ENCODE data around the gene HBD.
"Not testable (repeated sequence)": the region's sequence is repeated elsewhere in the genome, so short reads cannot be mapped to it uniquely, and the experiment has no call there.

The HBD gene

DNA sequence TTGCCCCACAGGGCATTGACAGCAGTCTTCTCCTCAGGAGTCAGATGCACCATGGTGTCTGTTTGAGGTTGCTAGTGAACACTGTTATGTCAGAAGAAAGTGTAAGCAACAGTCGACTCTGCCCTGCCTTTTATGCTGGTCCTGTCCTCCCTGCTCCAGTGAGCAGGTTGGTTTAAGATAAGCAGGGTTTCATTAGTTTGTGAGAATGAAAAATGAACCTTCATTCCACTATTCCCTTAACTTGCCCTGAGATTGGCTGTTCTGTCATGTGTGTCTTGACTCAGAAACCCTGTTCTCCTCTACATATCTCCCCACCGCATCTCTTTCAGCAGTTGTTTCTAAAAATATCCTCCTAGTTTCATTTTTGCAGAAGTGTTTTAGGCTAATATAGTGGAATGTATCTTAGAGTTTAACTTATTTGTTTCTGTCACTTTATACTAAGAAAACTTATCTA is at the start of gene HBD:
Gene HBD, minus strand, starts transcription at position 103 of the 454 bp plus-strand sequence. Its CDS starts 50 bp downstream, at position 53.
- DNase-seq (ENCODE audit: low read depth in 2 of 3, low spot score in 2 of 3) = no peak

- DNase-seq (ENCODE audit: low read depth in 2 of 3, low spot score in 2 of 3) = no peak
Measured at GRCh38 chr11:5283882-5284281, 49.6 kb upstream of the HBD start.

DNA sequence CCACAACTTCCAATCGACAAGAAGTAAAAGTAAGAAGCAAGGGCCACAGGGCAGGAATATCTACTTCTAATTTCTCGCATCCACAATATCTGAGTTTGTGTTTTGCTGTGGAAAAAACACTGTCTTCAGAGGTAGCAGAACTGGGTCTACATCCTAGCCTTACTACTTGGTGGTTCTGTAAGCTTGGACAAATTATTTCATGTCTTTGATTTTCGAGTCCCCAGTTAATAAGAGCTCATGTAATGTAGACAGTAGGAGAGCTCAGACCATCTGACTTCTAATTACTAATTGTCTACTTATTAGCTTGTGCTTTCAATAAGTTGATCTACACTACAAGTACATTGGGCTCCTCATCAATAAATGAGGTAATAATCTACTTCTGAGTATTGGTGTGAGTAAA is 48.8 kb upstream of the HBD start:
- no peak for DNase-seq (ENCODE audit: low read depth in 2 of 3, low spot score in 2 of 3)

GRCh38 chr11:5282628-5283027 is 48.3 kb upstream of the HBD start:
- no peak for DNase-seq (ENCODE audit: low read depth in 2 of 3, low spot score in 2 of 3)

- no peak for DNase-seq (ENCODE audit: low read depth in 2 of 3, low spot score in 2 of 3)
Measured at GRCh38 chr11:5281596-5281995, 47.3 kb upstream of the HBD start.

- DNase-seq (ENCODE audit: low read depth in 2 of 3, low spot score in 2 of 3) = peak in 1 of 3 experiments; percentile 0
Measured at GRCh38 chr11:5280582-5281102, 46.4 kb upstream of the HBD start.

DNA sequence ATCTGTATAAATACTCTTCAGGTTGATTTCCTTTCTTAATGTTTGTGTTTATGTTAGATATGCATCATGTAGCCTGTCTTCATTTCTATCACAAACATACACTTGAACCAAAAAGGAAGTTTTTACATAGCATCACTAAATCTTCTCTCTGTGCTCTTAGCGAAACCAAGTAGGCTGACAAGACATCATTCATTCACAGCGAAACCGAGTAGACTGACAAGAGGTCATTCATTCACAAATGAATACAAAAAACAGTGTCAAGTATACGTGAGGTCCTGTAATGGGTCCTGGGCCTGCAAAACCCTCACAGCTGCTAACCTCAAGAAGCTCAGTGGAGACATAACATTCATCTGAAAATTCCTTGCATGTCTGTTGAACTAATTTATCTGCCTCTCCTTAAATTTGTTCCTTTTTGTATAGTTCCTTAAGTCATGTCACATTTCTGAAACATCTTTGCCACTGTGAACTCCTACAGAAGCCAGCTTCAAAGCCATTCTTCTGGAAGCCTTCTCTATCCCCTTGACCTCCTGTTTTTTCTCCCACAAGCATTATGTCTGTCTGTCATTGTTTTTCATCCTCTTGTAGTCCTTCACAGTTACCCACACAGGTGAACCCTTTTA is 45.3 kb upstream of the HBD start:
- DNase-seq (ENCODE audit: low read depth in 2 of 3, low spot score in 2 of 3) = no peak

GRCh38 chr11:5277807-5278382 is 43.6 kb upstream of the HBD start:
- DNase-seq (ENCODE audit: low read depth in 2 of 3, low spot score in 2 of 3) = no peak

- no peak for DNase-seq (ENCODE audit: low read depth in 2 of 3, low spot score in 2 of 3)
Measured at GRCh38 chr11:5276697-5277096, 42.4 kb upstream of the HBD start.

- DNase-seq (ENCODE audit: low read depth in 2 of 3, low spot score in 2 of 3) = no peak
Measured at GRCh38 chr11:5275369-5276110, 41.3 kb upstream of the HBD start.

- no peak for DNase-seq (ENCODE audit: low read depth in 2 of 3, low spot score in 2 of 3)
Measured at GRCh38 chr11:5274395-5274794, 40.1 kb upstream of the HBD start.

DNA sequence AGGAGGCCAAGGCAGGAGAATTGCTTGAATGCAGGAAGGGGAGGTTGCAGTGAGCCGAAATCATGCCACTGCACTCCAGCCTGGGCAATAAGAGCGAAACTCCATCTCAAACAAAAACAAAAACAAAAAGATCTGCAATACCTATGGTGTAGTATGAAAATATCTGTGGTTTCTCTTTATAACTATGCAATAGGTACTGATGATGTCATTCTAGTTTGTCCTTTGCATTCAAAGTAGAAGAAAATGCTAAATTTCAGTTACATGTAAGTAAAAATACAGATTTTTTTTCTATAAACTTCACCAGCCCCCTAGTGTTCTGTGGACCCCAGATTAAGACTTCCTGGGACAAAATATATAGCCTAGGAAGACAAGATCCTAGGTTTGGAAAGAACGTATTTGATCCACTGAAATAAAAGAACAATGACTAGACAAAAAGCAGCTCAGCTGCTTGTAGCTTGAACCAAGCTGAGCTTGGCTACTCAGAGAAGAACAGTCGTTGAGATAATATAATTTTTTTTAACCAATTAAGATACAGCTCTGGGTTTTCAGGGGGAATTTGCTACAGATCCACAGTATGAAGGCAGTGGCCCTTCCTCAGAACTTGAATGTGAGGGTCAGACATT is 38.2 kb upstream of the HBD start:
- DNase-seq (ENCODE audit: low read depth in 2 of 3, low spot score in 2 of 3) = no peak

DNA sequence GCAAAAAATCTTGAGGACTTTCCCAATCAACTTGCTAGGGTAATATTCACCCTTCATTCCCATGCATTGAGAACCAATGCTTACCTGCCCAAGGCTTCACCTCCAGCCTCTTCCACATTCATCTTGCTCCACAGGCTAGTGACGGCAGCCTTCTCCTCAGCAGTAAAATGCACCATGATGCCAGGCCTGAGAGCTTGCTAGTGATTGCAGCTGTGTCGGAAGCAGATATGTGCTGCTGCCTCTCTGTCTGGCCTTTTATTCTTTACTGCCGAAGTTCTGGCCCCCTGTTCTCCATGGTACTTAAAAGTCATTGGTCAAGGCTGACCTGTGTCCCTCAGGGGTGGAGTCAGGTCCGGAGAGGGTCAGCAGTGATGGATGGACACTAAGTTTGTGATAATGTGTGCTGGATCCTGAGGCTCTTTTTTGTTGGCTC is 35.4 kb upstream of the HBD start, which contains the start of gene HBE1:
Gene HBE1, minus strand, starts transcription at position 231 of the 433 bp plus-strand sequence. Its CDS starts 55 bp downstream, at position 176.
- DNase-seq (ENCODE audit: low read depth in 2 of 3, low spot score in 2 of 3) = no peak

GRCh38 chr11:5267033-5267563 is 32.8 kb upstream of the HBD start:
- DNase-seq (ENCODE audit: low read depth in 2 of 3, low spot score in 2 of 3) = no peak

DNA sequence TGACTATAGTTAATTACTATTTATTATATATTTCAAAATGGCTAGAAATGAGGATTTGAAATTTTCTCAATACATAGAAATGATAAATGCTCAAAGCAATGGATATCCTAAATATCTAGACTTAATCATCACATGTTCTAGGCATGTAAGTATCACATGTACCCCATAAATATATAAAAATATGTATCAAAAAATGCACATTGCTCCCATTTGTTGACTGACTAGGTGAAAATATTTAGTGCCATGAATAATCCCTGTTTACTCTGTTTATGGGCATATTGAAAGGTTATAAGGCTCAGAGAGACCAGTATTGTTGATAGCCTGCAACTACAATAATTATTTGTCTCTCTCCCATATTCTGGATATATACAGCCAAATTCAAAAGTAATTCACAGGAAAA is 32.3 kb upstream of the HBD start:
- no peak for DNase-seq (ENCODE audit: low read depth in 2 of 3, low spot score in 2 of 3)

DNA sequence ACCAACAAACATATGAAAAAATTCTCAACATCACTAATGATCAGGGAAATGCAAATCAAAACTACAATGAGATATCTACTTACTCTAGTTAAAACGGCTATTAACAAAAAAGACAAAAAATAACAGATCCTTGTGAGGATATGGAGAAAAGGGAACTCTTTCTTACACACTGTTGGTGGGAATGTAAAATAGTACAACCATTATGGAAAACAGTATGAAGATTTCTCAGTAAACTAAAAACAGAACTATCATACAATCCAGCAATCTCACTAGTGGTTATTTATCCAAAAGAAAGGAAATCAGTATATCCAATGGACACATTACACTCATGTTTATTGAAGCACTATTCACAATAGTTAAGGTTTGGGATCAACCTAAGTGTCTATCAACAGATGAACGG is 31.5 kb upstream of the HBD start:
- no peak for DNase-seq (ENCODE audit: low read depth in 2 of 3, low spot score in 2 of 3)

- DNase-seq (ENCODE audit: low read depth in 2 of 3, low spot score in 2 of 3) = no peak
Measured at GRCh38 chr11:5258543-5259262, 24.4 kb upstream of the HBD start.

DNA sequence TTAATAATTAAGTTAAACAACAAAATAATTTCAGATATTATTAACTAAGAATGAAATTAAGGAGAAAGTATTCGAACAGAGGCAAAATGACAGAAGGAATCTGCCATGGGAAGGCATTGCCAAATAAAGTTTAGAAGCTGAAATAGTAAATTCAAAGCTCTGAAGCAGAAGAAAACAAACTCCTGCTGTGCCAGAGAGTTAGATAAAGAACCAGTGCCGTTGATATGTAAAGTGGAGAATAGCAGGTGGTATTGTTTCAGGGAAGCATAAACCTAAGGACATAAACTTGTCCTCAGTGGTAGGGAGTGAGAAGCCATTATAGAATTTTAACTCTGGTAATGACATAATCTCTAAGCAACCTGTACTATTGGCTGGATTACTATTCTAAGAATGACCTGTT is 23.0 kb upstream of the HBD start:
- no peak for DNase-seq (ENCODE audit: low read depth in 2 of 3, low spot score in 2 of 3)

DNA sequence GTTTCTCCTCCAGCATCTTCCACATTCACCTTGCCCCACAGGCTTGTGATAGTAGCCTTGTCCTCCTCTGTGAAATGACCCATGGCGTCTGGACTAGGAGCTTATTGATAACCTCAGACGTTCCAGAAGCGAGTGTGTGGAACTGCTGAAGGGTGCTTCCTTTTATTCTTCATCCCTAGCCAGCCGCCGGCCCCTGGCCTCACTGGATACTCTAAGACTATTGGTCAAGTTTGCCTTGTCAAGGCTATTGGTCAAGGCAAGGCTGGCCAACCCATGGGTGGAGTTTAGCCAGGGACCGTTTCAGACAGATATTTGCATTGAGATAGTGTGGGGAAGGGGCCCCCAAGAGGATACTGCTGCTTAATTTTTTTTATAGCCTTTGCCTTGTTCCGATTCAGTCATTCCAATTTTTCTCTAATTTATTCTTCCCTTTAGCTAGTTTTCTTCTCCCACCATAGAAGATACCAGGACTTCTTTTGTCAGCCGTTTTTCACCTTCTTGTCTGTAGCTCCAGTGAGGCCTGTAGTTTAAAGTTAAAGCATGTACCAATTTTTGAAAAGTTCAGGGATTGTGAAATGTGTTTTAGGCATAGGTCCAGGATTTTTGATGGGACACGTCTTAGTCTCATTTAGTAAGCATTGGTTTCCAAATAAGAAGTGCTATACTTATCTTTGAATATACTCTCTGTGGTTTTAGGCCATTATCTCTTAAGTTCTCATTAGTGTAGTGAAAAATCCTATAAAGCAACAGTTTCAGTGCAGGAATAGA is 20.5 kb upstream of the HBD start, which contains the start of gene HBG2:
Gene HBG2, minus strand, starts transcription at position 136 of the 768 bp plus-strand sequence. Its CDS starts 53 bp downstream, at position 83.
- DNase-seq (ENCODE audit: low read depth in 2 of 3, low spot score in 2 of 3) = not testable (repeated sequence)

DNA sequence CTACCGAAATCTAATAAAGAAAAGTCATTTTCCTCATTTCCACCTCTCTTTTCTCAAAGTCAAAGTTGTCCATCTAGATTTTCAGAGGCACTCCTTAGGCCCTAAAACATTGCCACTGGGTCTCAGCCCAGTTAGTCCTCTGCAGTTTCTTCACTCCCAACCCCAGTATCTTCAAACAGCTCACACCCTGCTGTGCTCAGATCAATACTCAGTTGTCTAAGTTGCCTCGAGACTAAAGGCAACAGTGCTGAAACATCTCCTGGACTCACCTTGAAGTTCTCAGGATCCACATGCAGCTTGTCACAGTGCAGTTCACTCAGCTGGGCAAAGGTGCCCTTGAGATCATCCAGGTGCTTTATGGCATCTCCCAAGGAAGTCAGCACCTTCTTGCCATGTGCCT is 19.7 kb upstream of the HBD start:
- not testable (repeated sequence) for DNase-seq (ENCODE audit: low read depth in 2 of 3, low spot score in 2 of 3)

Data from activated CD8-positive, alpha-beta memory T cell treated with anti-CD3 and anti-CD28 coated beads for 48 hours (primary cell).